Mesendoderm (in vitro differentiated cells): ENCODE results near the gene EVPL. TPM values are rescaled to one million over a fixed set of nuclear protein-coding genes. Genes with fewer than 3 reads are reported as not detected.
A peak's percentile ranks its signal among the peaks of the same experiment; 100 is the strongest.

Experiments used
- DNase-seq: peaks from one replicate; pipeline ENCODE4 v3.0.0; 2013
- H2AK5ac ChIP-seq: 2 replicates; pipeline ENCODE4 v1.6.1; 2013; ENCODE audit warnings: low read length, inconsistent platforms
- H2BK120ac ChIP-seq: 2 replicates; pipeline ENCODE4 v1.6.1; 2013; ENCODE audit warnings: low read depth, mild to moderate bottlenecking, low read length, moderate library complexity, mixed read lengths
- H2BK15ac ChIP-seq: replicated peaks from 2 replicates; pipeline ENCODE4 v1.6.1; 2013; ENCODE audit warnings: low read depth, mild to moderate bottlenecking, moderate library complexity
- H2BK5ac ChIP-seq: 2 replicates; pipeline ENCODE4 v1.6.1; 2013; ENCODE audit warnings: low read length, inconsistent platforms
- H3K18ac ChIP-seq: 2 replicates; pipeline ENCODE4 v1.6.1; 2013; ENCODE audit warnings: mild to moderate bottlenecking, low read length, mixed read lengths
- H3K23ac ChIP-seq: one replicate; pipeline ENCODE4 v1.6.1; 2013; ENCODE audit warnings: low read length
- H3K27ac ChIP-seq: 2 replicates; pipeline ENCODE4 v1.5.1; 2013; ENCODE audit warnings: low read depth, mild to moderate bottlenecking, inconsistent platforms, low read length, moderate library complexity
- H3K27me3 ChIP-seq: 2 replicates; pipeline ENCODE4 v1.6.1; 2013; ENCODE audit warnings: low read length, control low read depth, mild to moderate bottlenecking, inconsistent platforms; ENCODE audit not compliant: insufficient read depth, poor library complexity
- H3K36me3 ChIP-seq: 2 replicates; pipeline ENCODE4 v1.6.1; 2013; ENCODE audit warnings: low read length, inconsistent platforms; ENCODE audit not compliant: control insufficient read depth, insufficient read depth
- H3K4ac ChIP-seq: one replicate; pipeline ENCODE4 v1.6.1; 2013; ENCODE audit warnings: low read depth, mild to moderate bottlenecking, low read length, moderate library complexity
- H3K4me1 ChIP-seq: 2 replicates; pipeline ENCODE4 v1.6.1; 2013; ENCODE audit warnings: low read depth, low read length, inconsistent platforms; ENCODE audit not compliant: control insufficient read depth
- H3K4me2 ChIP-seq: 2 replicates; pipeline ENCODE4 v1.6.1; 2013; ENCODE audit warnings: low read length
- H3K4me3 ChIP-seq: 2 replicates; pipeline ENCODE4 v1.5.1; 2013; ENCODE audit warnings: mild to moderate bottlenecking, low read length
- H3K56ac ChIP-seq: one replicate; pipeline ENCODE4 v1.6.1; 2013; ENCODE audit warnings: low read length
- H3K79me1 ChIP-seq: 2 replicates; pipeline ENCODE4 v1.6.1; 2013; ENCODE audit warnings: low read length, inconsistent platforms
- H3K79me2 ChIP-seq: 2 replicates; pipeline ENCODE4 v1.6.1; 2013; ENCODE audit warnings: mild to moderate bottlenecking, low read length; ENCODE audit not compliant: control insufficient read depth, insufficient read depth
- H3K9ac ChIP-seq: 2 replicates; pipeline ENCODE4 v1.6.1; 2013; ENCODE audit warnings: low read length, inconsistent platforms
- H4K5ac ChIP-seq: one replicate; pipeline ENCODE4 v1.6.1; 2013; ENCODE audit warnings: low read length
- H4K8ac ChIP-seq: one replicate; pipeline ENCODE4 v1.6.1; 2013; ENCODE audit warnings: low read depth, mild to moderate bottlenecking, control low read depth, low read length, moderate library complexity
- WGBS: extraction: QIAGEN DNeasy Blood & Tissue Kit; methylation state at CpG from one replicate; pipeline ENCODE4 v1.1.7; 2013; ENCODE audit warnings: low lambda C conversion rate, missing lambda C conversion rate; ENCODE audit not compliant: insufficient coverage; ENCODE audit errors: extremely low coverage; 5-methylcytosine and 5-hydroxymethylcytosine counted together
- polyA plus RNA-seq, 2 experiments: library from polyadenylated mRNA; stranded (reverse); fragments of 200-250 nt; gene quantifications; one replicate each; pipeline ENCODE4 v1.2.3, GENCODE V29; 2013

EVPL gene
- polyA plus RNA-seq (2013, experiment 1 of 2) = 0.14 TPM
- polyA plus RNA-seq (2013, experiment 2 of 2) = 0.11 TPM

- Histone ChIP-seq H4K8ac (no peak within 1 kb of the TSS), H3K23ac (no peak within 1 kb of the TSS), H3K4me3 (no peak within 1 kb of the TSS), H3K4me1 (no peaks in the 10 kb centered on the region), H3K79me2 (no peaks in the 10 kb centered on the region), H3K4me2 (no peak within 1 kb of the TSS), H3K9ac (no peak within 1 kb of the TSS), H3K36me3 (no peaks in the 10 kb centered on the region), H2AK5ac (no peak within 1 kb of the TSS), H3K27me3 (no peaks in the 10 kb centered on the region), H4K5ac (no peak within 1 kb of the TSS), H2BK120ac (no peak within 1 kb of the TSS), H3K18ac (no peak within 1 kb of the TSS), H3K4ac (no peak within 1 kb of the TSS), H3K79me1 (no peaks in the 10 kb centered on the region), H2BK15ac (no peak within 1 kb of the TSS), H2BK5ac (no peak within 1 kb of the TSS), H3K56ac (peak within 1 kb of the TSS; percentile 49), H3K27ac (no peak within 1 kb of the TSS)
- DNase-seq = no peak
- WGBS = no CpG with 5 or more reads among the region's 24 CpGs
Measured at GRCh38 chr17:76027159-76027839, at the start of gene EVPL. Gene EVPL (minus strand): TSS chr17:76027306. CDS start chr17:76027198, 108 bp downstream.

GRCh38 chr17:76076146-76076764, 49.1 kb upstream of the EVPL start:
- Histone ChIP-seq H4K8ac (no peak overlapping the region), H2BK5ac (no peak overlapping the region), H4K5ac (no peak overlapping the region), H3K4ac (no peak overlapping the region), H3K27ac (no peak overlapping the region), H3K4me1 (peaks cover 12% of the 10 kb centered on the region), H3K18ac (no peak overlapping the region), H3K23ac (peak overlapping the region; percentile 45), H2BK120ac (no peak overlapping the region), H3K36me3 (no peaks in the 10 kb centered on the region), H2AK5ac (no peak overlapping the region), H2BK15ac (no peak overlapping the region), H3K4me3 (no peak overlapping the region), H3K9ac (no peak overlapping the region), H3K27me3 (peaks cover 44% of the 10 kb centered on the region), H3K56ac (no peak overlapping the region), H3K79me1 (peaks cover 2% of the 10 kb centered on the region), H3K4me2 (no peak overlapping the region), H3K79me2 (peaks cover 8% of the 10 kb centered on the region)
- no CpG with 5 or more reads among the region's 41 CpGs for WGBS
- DNase-seq = no peak

GRCh38 chr17:76075364-76076145, 48.4 kb upstream of the EVPL start:
- no peak overlapping the region for H3K27ac ChIP-seq
- no peak overlapping the region for H2BK120ac ChIP-seq
- no peak overlapping the region for H3K9ac ChIP-seq
- H3K4me1 ChIP-seq = peaks cover 12% of the 10 kb centered on the region
- H3K56ac ChIP-seq = no peak overlapping the region
- no peak overlapping the region for H3K4me3 ChIP-seq
- H3K23ac ChIP-seq = no peak overlapping the region
- H3K27me3 ChIP-seq = peaks cover 44% of the 10 kb centered on the region
- peak; percentile 57 for DNase-seq
- H3K79me1 ChIP-seq = peaks cover 6% of the 10 kb centered on the region
- H3K4me2 ChIP-seq = no peak overlapping the region
- WGBS = no CpG with 5 or more reads among the region's 48 CpGs
- no peak overlapping the region for H4K5ac ChIP-seq
- no peaks in the 10 kb centered on the region for H3K36me3 ChIP-seq
- no peak overlapping the region for H2AK5ac ChIP-seq
- H2BK15ac ChIP-seq = no peak overlapping the region
- H4K8ac ChIP-seq = no peak overlapping the region
- H2BK5ac ChIP-seq = no peak overlapping the region
- H3K79me2 ChIP-seq = peaks cover 12% of the 10 kb centered on the region
- no peak overlapping the region for H3K4ac ChIP-seq
- H3K18ac ChIP-seq = no peak overlapping the region

GRCh38 chr17:76074390-76075363, 47.6 kb upstream of the EVPL start, which contains the start of gene GALR2:
Gene GALR2 (plus strand): TSS chr17:76074781. CDS start chr17:76074884, 103 bp downstream.
- H3K79me2 ChIP-seq = peaks cover 16% of the 10 kb centered on the region
- peak within 1 kb of the TSS; percentile 26 for H3K56ac ChIP-seq
- peaks cover 6% of the 10 kb centered on the region for H3K79me1 ChIP-seq
- no peak within 1 kb of the TSS for H2BK5ac ChIP-seq
- H3K23ac ChIP-seq = no peak within 1 kb of the TSS
- H3K4me1 ChIP-seq = peaks cover 6% of the 10 kb centered on the region
- no CpG with 5 or more reads among the region's 92 CpGs for WGBS
- no peak within 1 kb of the TSS for H3K27ac ChIP-seq
- no peak for DNase-seq
- no peak within 1 kb of the TSS for H2BK120ac ChIP-seq
- H3K4me2 ChIP-seq = peak within 1 kb of the TSS; percentile 25
- H3K27me3 ChIP-seq = peaks cover 44% of the 10 kb centered on the region
- H3K4ac ChIP-seq = no peak within 1 kb of the TSS
- no peaks in the 10 kb centered on the region for H3K36me3 ChIP-seq
- H2AK5ac ChIP-seq = no peak within 1 kb of the TSS
- H4K5ac ChIP-seq = no peak within 1 kb of the TSS
- H3K18ac ChIP-seq = no peak within 1 kb of the TSS
- H3K4me3 ChIP-seq = no peak within 1 kb of the TSS
- no peak within 1 kb of the TSS for H4K8ac ChIP-seq
- no peak within 1 kb of the TSS for H2BK15ac ChIP-seq
- no peak within 1 kb of the TSS for H3K9ac ChIP-seq

GRCh38 chr17:76072148-76072858, 45.2 kb upstream of the EVPL start, which contains the start of gene SRP68:
Gene SRP68 (minus strand): TSS chr17:76072517. CDS start chr17:76072491, 26 bp downstream.
- Histone ChIP-seq H2BK5ac (no peak within 1 kb of the TSS), H3K4me1 (peaks cover 5% of the 10 kb centered on the region), H3K79me2 (peaks cover 16% of the 10 kb centered on the region), H3K79me1 (peaks cover 6% of the 10 kb centered on the region), H3K18ac (peak within 1 kb of the TSS; percentile 42), H3K9ac (peak within 1 kb of the TSS; percentile 77), H2AK5ac (no peak within 1 kb of the TSS), H3K27me3 (peaks cover 31% of the 10 kb centered on the region), H4K5ac (no peak within 1 kb of the TSS), H3K4me3 (peak within 1 kb of the TSS; percentile 45), H2BK120ac (no peak within 1 kb of the TSS), H3K56ac (peak within 1 kb of the TSS; percentile 80), H4K8ac (no peak within 1 kb of the TSS), H3K23ac (no peak within 1 kb of the TSS), H3K4ac (peak within 1 kb of the TSS; percentile 5), H3K4me2 (peak within 1 kb of the TSS; percentile 42), H3K27ac (no peak within 1 kb of the TSS), H3K36me3 (no peaks in the 10 kb centered on the region), H2BK15ac (no peak within 1 kb of the TSS)
- peak; percentile 96 for DNase-seq
- no CpG with 5 or more reads among the region's 57 CpGs for WGBS
